GM12892 (cell line): ENCODE data around the gene XPO1.

Experiments used
- DNase-seq: peaks from one replicate; pipeline ENCODE4 v3.0.0; 2011; ENCODE audit not compliant: insufficient read length
- FAIRE-seq: peaks from 2 replicates; lab custom pipeline; 2011; peaks lifted over from hg19 to GRCh38; lab: Jason Lieb, UNC
- POLR2A ChIP-seq: IDR thresholded peaks from 2 replicates; pipeline ENCODE4 v1.6.1; 2011; ENCODE audit warnings: low read depth, low read length, control low read depth
- POLR2AphosphoS5 ChIP-seq: IDR thresholded peaks from 2 replicates; pipeline ENCODE4 v1.6.1; 2011; ENCODE audit warnings: low read depth, low read length, control low read depth
- TAF1 ChIP-seq: IDR thresholded peaks from 2 replicates; pipeline ENCODE4 v1.6.1; 2011; ENCODE audit warnings: low read depth, mild to moderate bottlenecking, control low read depth, low read length, borderline replicate concordance

The XPO1 gene

GRCh38 chr2:61438670-61439069 lies 99.5 kb downstream of the XPO1 start:
- no peak for TF ChIP-seq POLR2AphosphoS5
- no peak for TF ChIP-seq POLR2A
- TF ChIP-seq TAF1: no peak
- no peak for DNase-seq
- no peak for FAIRE-seq

GRCh38 chr2:61437170-61437569 lies 101.0 kb downstream of the XPO1 start:
- TF ChIP-seq POLR2A (no peak), POLR2AphosphoS5 (no peak), TAF1 (no peak)
- FAIRE-seq: no peak
- DNase-seq: no peak

GRCh38 chr2:61436092-61436491 lies 102.1 kb downstream of the XPO1 start:
- TF ChIP-seq POLR2A (no peak), POLR2AphosphoS5 (no peak), TAF1 (no peak)
- FAIRE-seq (no peak), DNase-seq (no peak)

- FAIRE-seq (no peak), DNase-seq (no peak)
- no peak for TF ChIP-seq TAF1
- no peak for TF ChIP-seq POLR2AphosphoS5
- no peak for TF ChIP-seq POLR2A
Observed at GRCh38 chr2:61435291-61435690, 102.9 kb downstream of the XPO1 start.

GRCh38 chr2:61434314-61434713 lies 103.8 kb downstream of the XPO1 start:
- TF ChIP-seq POLR2AphosphoS5 (no peak), POLR2A (no peak), TAF1 (no peak)
- FAIRE-seq: no peak

GRCh38 chr2:61433606-61434005 lies 104.5 kb downstream of the XPO1 start:
- no peak for DNase-seq
- TF ChIP-seq POLR2AphosphoS5: no peak
- TF ChIP-seq POLR2A: no peak
- TF ChIP-seq TAF1: no peak
- FAIRE-seq: no peak

More at GRCh38 chr2:61434314-61434713, 103.8 kb downstream of the XPO1 start:
- DNase-seq: no peak

GRCh38 chr2:61432990-61433389 lies 105.2 kb downstream of the XPO1 start:
- no peak for FAIRE-seq
- DNase-seq: no peak
- TF ChIP-seq POLR2AphosphoS5 (no peak), TAF1 (no peak), POLR2A (no peak)

GRCh38 chr2:61431345-61431744 lies 106.8 kb downstream of the XPO1 start:
- no peak for TF ChIP-seq POLR2AphosphoS5
- no peak for TF ChIP-seq POLR2A
- no peak for TF ChIP-seq TAF1
- DNase-seq (no peak), FAIRE-seq (no peak)
